ENCODE measurements around the gene ROR1. TPM values are rescaled to one million over a fixed set of nuclear protein-coding genes. Genes with fewer than 3 reads are reported as not detected.

ROR1 gene
- total RNA-seq, 1 experiment from 2014 or later: 2.7 TPM

DNA sequence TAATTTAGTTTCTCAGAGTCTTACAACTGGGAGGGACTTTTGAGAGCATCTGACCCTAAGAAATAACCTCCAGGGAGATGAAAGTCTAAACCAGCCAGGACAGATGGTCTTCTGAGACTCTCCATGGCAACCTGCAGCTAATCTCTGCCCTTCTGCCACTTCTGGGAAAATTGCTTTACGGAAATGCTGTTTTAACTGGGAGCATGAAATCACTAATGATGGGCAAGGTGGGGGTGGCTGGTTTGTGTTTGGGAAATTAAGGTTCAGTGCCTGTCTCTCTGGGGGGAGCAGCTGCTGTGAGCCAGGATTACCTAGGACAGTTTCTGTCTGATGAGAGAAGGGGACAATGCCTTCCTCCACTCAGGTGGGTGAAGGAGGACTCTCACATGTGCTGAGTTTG is 33.2 kb downstream of the ROR1 start:
- Histone ChIP-seq H3K9ac (ENCODE audit: low read length) (no peak overlapping the region), H3K27me3 (ENCODE audit: insufficient read depth, low read length) (no peaks in the 10 kb centered on the region), H3K79me2 (ENCODE audit: insufficient read depth, low read length) (no peaks in the 10 kb centered on the region), H3K4me2 (ENCODE audit: low read length) (no peak overlapping the region), H3K36me3 (ENCODE audit: control insufficient read depth in 1 of 2, insufficient read depth in 2 of 2, low read length in 2 of 2) (no peaks in the 10 kb centered on the region), H3K4me3 (replicated peaks in 1 of 2; ENCODE audit: low read depth in 1 of 2, low read length in 2 of 2) (no peak overlapping the region), H3K27ac (ENCODE audit: low read depth, low read length) (no peak overlapping the region), H3K9me3 (ENCODE audit: control insufficient read depth in 1 of 2, insufficient read depth in 1 of 2, low read depth in 1 of 2, low read length in 2 of 2) (no peaks in the 10 kb centered on the region), H4K20me1 (ENCODE audit: insufficient read depth) (no peaks in the 10 kb centered on the region), H2AFZ (ENCODE audit: low read depth, low read length, poor library complexity, severe bottlenecking) (no peak overlapping the region), H3K4me1 (ENCODE audit: control insufficient read depth in 1 of 2, insufficient read depth in 2 of 2, low read length in 2 of 2) (no peaks in the 10 kb centered on the region), H3K9me2 (ENCODE audit: insufficient read depth) (no peaks in the 10 kb centered on the region)
- TF ChIP-seq SIN3A (IDR thresholded peaks at IDR 0.05; ENCODE audit: low read depth) (no peak), EZH2 (IDR thresholded peaks at IDR 0.05) (no peak), EZH2phosphoT487 (IDR thresholded peaks at IDR 0.05; ENCODE audit: borderline replicate concordance) (no peak), CEBPB (IDR thresholded peaks at IDR 0.05; ENCODE audit: low read depth) (no peak), TCF7L2 (IDR thresholded peaks at IDR 0.05; ENCODE audit: borderline replicate concordance, extremely low read depth, insufficient read depth, insufficient read length) (no peak), ZNF274 (IDR thresholded peaks at IDR 0.05; ENCODE audit: low read depth, low read length) (no peak), EGR1 (IDR thresholded peaks at IDR 0.05; ENCODE audit: low read depth) (no peak)
- TF ChIP-seq, protein P1, sequence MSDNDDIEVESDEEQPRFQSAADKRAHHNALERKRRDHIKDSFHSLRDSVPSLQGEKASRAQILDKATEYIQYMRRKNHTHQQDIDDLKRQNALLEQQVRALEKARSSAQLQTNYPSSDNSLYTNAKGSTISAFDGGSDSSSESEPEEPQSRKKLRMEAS (IDR thresholded peaks at IDR 0.05): no peak
- TF ChIP-seq, protein P2, sequence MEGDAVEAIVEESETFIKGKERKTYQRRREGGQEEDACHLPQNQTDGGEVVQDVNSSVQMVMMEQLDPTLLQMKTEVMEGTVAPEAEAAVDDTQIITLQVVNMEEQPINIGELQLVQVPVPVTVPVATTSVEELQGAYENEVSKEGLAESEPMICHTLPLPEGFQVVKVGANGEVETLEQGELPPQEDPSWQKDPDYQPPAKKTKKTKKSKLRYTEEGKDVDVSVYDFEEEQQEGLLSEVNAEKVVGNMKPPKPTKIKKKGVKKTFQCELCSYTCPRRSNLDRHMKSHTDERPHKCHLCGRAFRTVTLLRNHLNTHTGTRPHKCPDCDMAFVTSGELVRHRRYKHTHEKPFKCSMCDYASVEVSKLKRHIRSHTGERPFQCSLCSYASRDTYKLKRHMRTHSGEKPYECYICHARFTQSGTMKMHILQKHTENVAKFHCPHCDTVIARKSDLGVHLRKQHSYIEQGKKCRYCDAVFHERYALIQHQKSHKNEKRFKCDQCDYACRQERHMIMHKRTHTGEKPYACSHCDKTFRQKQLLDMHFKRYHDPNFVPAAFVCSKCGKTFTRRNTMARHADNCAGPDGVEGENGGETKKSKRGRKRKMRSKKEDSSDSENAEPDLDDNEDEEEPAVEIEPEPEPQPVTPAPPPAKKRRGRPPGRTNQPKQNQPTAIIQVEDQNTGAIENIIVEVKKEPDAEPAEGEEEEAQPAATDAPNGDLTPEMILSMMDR (IDR thresholded peaks at IDR 0.05 in 2 of 3, conservative IDR thresholded peaks at IDR 0.05 in 1 of 3; ENCODE audit: borderline replicate concordance in 1 of 3, insufficient read depth in 1 of 3, low read depth in 2 of 3, low read length in 2 of 3): no peak
- TF ChIP-seq, protein P3, sequence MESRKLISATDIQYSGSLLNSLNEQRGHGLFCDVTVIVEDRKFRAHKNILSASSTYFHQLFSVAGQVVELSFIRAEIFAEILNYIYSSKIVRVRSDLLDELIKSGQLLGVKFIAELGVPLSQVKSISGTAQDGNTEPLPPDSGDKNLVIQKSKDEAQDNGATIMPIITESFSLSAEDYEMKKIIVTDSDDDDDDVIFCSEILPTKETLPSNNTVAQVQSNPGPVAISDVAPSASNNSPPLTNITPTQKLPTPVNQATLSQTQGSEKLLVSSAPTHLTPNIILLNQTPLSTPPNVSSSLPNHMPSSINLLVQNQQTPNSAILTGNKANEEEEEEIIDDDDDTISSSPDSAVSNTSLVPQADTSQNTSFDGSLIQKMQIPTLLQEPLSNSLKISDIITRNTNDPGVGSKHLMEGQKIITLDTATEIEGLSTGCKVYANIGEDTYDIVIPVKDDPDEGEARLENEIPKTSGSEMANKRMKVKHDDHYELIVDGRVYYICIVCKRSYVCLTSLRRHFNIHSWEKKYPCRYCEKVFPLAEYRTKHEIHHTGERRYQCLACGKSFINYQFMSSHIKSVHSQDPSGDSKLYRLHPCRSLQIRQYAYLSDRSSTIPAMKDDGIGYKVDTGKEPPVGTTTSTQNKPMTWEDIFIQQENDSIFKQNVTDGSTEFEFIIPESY (IDR thresholded peaks at IDR 0.05; ENCODE audit: extremely low read depth, insufficient replicate concordance, low read length): no peak
- ChIA-PET CTCF (no interaction called here), POLR2A (no interaction called here), RAD21 (ENCODE audit: low non-redundant PET in 1 of 2, low total read pairs in 2 of 2, uncharacterized antibody in 2 of 2, unreplicated experiment in 2 of 2) (no interaction called here)
- no TSS peak for BruUV-seq (replicated peaks)
- ATAC-seq (no peak), DNase-seq (ENCODE audit: low read depth, low spot score) (no peak)
- intact Hi-C loops (cut with micrococcal nuclease): no loop called here

All from HCT116 (cell line).